Neuronal stem cell (in vitro differentiated cells): ENCODE results near the gene TMEM107.
A peak's percentile ranks its signal among the peaks of the same experiment; 100 is the strongest.

Source experiments
- DNase-seq: peaks from one replicate; pipeline ENCODE4 v3.0.0-alpha.2; 2013; ENCODE audit warnings: low spot score
- H2AFZ ChIP-seq: one replicate; pipeline ENCODE4 v1.6.1; 2013; ENCODE audit warnings: mild to moderate bottlenecking, low read length, inconsistent platforms
- H2AK5ac ChIP-seq: 2 replicates; pipeline ENCODE4 v1.6.1; 2013; ENCODE audit warnings: low read depth, mild to moderate bottlenecking, inconsistent platforms, low read length, moderate library complexity, mixed read lengths
- H2BK120ac ChIP-seq: 2 replicates; pipeline ENCODE4 v1.6.1; 2013; ENCODE audit warnings: low read depth, mild to moderate bottlenecking, inconsistent platforms, low read length, moderate library complexity, mixed read lengths
- H2BK12ac ChIP-seq: one replicate; pipeline ENCODE4 v1.6.1; 2013; ENCODE audit warnings: low read length, inconsistent platforms
- H2BK15ac ChIP-seq: 2 replicates; pipeline ENCODE4 v1.6.1; 2013; ENCODE audit warnings: mild to moderate bottlenecking, low read length, inconsistent platforms, mixed read lengths
- H2BK5ac ChIP-seq: one replicate; pipeline ENCODE4 v1.6.1; 2013; ENCODE audit warnings: inconsistent platforms, mild to moderate bottlenecking, low read length, moderate library complexity
- H3K14ac ChIP-seq: one replicate; pipeline ENCODE4 v1.6.1; 2013; ENCODE audit warnings: low read length, inconsistent platforms
- H3K18ac ChIP-seq: 2 replicates; pipeline ENCODE4 v1.6.1; 2013; ENCODE audit warnings: low read length, inconsistent platforms
- H3K23ac ChIP-seq: 2 replicates; pipeline ENCODE4 v1.6.1; 2013; ENCODE audit warnings: low read depth, mild to moderate bottlenecking, mixed read lengths, low read length, inconsistent platforms; ENCODE audit not compliant: poor library complexity
- H3K27ac ChIP-seq: replicated peaks from 3 replicates; pipeline ENCODE4 v1.5.1; 2013; ENCODE audit warnings: low read length, inconsistent platforms
- H3K27me3 ChIP-seq, 3 experiments: 2 replicates each; pipeline ENCODE4 v1.6.1; 2013; ENCODE audit warnings: low read length in 3 of 3, mild to moderate bottlenecking in 2 of 3, inconsistent platforms in 1 of 3, low read depth in 1 of 3, mixed read lengths in 1 of 3, moderate library complexity in 1 of 3; ENCODE audit not compliant: control insufficient read depth in 3 of 3, insufficient read depth in 3 of 3
- H3K36me3 ChIP-seq, 2 donors: replicated peaks in 1 of 2; 2 replicates each; pipeline ENCODE4 v1.6.1; 2013; ENCODE audit warnings: low read length in 2 of 2; ENCODE audit not compliant: control insufficient read depth in 2 of 2, insufficient read depth in 2 of 2
- H3K4ac ChIP-seq: 2 replicates; pipeline ENCODE4 v1.6.1; 2013; ENCODE audit warnings: inconsistent platforms, mild to moderate bottlenecking, low read length, moderate library complexity
- H3K4me1 ChIP-seq, 2 donors: 1 replicate in 1 of 2; 2 replicates in 1 of 2; pipeline ENCODE4 v1.6.1; 2013; ENCODE audit warnings: low read length in 2 of 2, low read depth in 1 of 2; ENCODE audit not compliant: control insufficient read depth in 2 of 2, insufficient read depth in 1 of 2
- H3K4me2 ChIP-seq: one replicate; pipeline ENCODE4 v1.6.1; 2013; ENCODE audit warnings: mild to moderate bottlenecking, low read length, inconsistent platforms; ENCODE audit not compliant: insufficient read depth, poor library complexity, severe bottlenecking
- H3K4me3 ChIP-seq, 2 donors: 2 replicates each; pipeline ENCODE4 v1.5.1; 2013; ENCODE audit warnings: low read length in 2 of 2, mild to moderate bottlenecking in 2 of 2, inconsistent platforms in 1 of 2, moderate library complexity in 1 of 2
- H3K79me1 ChIP-seq: one replicate; pipeline ENCODE4 v1.6.1; 2013; ENCODE audit warnings: low read depth, mild to moderate bottlenecking, inconsistent platforms, low read length, moderate library complexity
- H3K9ac ChIP-seq: one replicate; pipeline ENCODE4 v1.6.1; 2013; ENCODE audit warnings: mild to moderate bottlenecking, low read depth, low read length, inconsistent platforms; ENCODE audit not compliant: poor library complexity
- H3K9me3 ChIP-seq, 2 donors: replicated peaks in 1 of 2; 2 replicates each; pipeline versions ENCODE3 to v1.6.1; 2013; ENCODE audit warnings: low read length in 2 of 2, mild to moderate bottlenecking in 2 of 2, inconsistent platforms in 1 of 2, low read depth in 1 of 2, mixed read lengths in 1 of 2, moderate library complexity in 1 of 2; ENCODE audit not compliant: control insufficient read depth in 2 of 2, insufficient read depth in 1 of 2
- H4K8ac ChIP-seq: one replicate; pipeline ENCODE4 v1.6.1; 2013; ENCODE audit warnings: low read depth, mild to moderate bottlenecking, inconsistent platforms, low read length, moderate library complexity
- H4K91ac ChIP-seq: one replicate; pipeline ENCODE4 v1.6.1; 2013; ENCODE audit warnings: low read length, low read depth, mild to moderate bottlenecking, inconsistent platforms; ENCODE audit not compliant: poor library complexity
- WGBS, 2 donors: extraction: QIAGEN DNeasy Blood & Tissue Kit; methylation state at CpG; one replicate each; pipeline ENCODE4 v1.1.7; 2013; ENCODE audit warnings: missing lambda C conversion rate in 2 of 2, mixed read lengths in 1 of 2; ENCODE audit not compliant: insufficient read length in 2 of 2, insufficient replicate concordance in 1 of 2; ENCODE audit errors: extremely low coverage in 2 of 2; 5-methylcytosine and 5-hydroxymethylcytosine counted together

The TMEM107 gene

DNA sequence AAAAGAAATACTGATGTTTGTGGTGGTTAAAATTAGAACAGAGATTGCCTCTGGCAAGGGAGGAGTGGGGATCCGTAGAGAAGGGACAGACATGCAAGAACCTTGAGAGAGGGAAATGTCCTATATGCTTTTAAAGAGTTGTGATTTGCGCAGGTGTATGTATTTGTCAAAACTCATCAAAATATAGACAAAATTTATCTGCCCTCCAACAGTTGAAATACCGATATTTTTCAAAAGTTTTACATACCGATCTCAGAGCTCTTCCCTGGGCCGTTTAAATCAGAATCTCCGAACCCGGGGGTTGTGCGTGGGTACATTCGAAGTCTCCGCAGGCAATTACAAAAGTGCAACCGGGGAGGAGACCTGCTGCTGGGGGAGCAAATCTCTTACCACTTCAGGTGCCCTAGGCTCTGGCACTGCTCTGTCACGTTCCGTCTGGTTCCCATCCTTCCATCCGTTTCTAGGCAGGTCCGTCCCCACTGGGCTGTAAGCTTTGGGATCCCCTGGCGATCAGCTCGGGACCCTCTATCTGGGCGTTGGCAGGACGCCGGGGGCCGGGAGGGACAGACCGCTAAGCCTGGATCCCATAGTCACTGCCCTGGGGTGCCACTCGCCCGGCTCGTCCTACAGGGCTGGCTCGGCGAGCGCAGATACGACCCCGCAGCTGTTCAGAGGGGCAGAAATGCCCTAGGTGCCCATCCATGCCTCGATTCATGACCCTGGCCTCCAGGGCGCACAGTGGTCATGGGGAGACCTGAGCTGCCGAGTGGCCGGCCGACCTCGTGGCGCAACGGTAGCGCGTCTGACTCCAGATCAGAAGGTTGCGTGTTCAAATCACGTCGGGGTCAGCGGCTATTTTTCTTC lies 9.6 kb upstream of the TMEM107 start:
- no peaks in the 10 kb centered on the region for H3K36me3 ChIP-seq
- peak overlapping the region; percentile 66 for H3K4me2 ChIP-seq
- no CpG with 5 or more reads among the region's 44 CpGs for WGBS, 2 donors
- H3K14ac ChIP-seq = no peak overlapping the region
- H2AK5ac ChIP-seq = no peak overlapping the region
- no peak overlapping the region for H4K91ac ChIP-seq
- no peak overlapping the region for H2BK12ac ChIP-seq
- H3K18ac ChIP-seq = peak overlapping the region; percentile 89
- H3K23ac ChIP-seq = no peak overlapping the region
- peak overlapping the region; percentile 78 for H3K27ac ChIP-seq
- peak overlapping the region; percentile 82 for H3K9ac ChIP-seq
- no peak overlapping the region for H2BK120ac ChIP-seq
- H3K79me1 ChIP-seq = peaks cover 9% of the 10 kb centered on the region
- H3K4me3 ChIP-seq = peak overlapping the region; percentile 69 to 98
- peaks cover 0 to 16% (median 3%) of the 10 kb centered on the region in 3 experiments for H3K27me3 ChIP-seq
- peak; percentile 91 for DNase-seq
- no peak overlapping the region for H3K4ac ChIP-seq
- no peak overlapping the region for H4K8ac ChIP-seq
- H2BK15ac ChIP-seq = no peak overlapping the region
- H2BK5ac ChIP-seq = peak overlapping the region; percentile 26
- H3K9me3 ChIP-seq = no peaks in the 10 kb centered on the region
- peak overlapping the region; percentile 92 for H2AFZ ChIP-seq
- peaks cover 19 to 20% of the 10 kb centered on the region in 2 donors for H3K4me1 ChIP-seq

DNA sequence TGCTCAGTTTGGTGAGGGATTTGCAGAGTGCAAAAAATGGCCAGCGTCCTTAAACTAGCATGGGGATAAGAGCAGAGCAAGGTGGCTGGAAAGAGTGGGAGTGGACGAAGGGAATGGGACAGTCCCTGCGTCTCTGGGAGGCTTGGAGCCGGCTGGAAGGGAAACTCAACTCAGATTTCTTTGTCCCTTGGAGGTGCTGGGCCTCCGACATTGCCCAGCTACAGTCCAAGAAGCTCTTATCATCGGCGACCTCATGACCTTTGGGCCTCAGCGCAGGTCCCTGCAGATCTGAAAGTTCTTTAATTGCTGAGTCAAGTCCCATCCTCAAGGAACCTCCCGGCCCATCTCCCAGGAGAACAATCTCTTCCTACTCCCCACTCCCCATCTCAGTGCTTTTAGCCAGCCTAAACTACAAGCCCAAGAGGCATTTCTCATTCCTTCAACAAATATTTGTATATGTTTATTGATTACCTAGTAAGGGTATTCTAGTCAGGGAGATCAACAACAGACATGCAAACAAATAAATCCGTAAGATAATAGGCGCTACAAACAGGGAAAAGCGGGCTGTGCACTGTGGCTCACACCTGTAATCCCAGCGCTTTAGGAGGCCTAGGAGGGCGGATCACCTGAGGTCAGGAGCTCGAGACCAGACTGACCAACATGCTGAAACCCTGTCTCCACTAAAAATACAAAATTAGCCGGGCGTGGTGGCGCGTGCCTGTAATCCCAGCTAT lies 985 bp upstream of the TMEM107 start:
- no peak overlapping the region for H3K14ac ChIP-seq
- peak overlapping the region; percentile 88 for H2AFZ ChIP-seq
- H3K79me1 ChIP-seq = peaks cover 2% of the 10 kb centered on the region
- no peak overlapping the region for H2BK120ac ChIP-seq
- no peaks in the 10 kb centered on the region for H3K36me3 ChIP-seq
- no peak overlapping the region for H2BK12ac ChIP-seq
- H3K27ac ChIP-seq = peak overlapping the region; percentile 14
- no peak overlapping the region for H3K18ac ChIP-seq
- H2AK5ac ChIP-seq = no peak overlapping the region
- H2BK15ac ChIP-seq = no peak overlapping the region
- peaks cover 18 to 20% of the 10 kb centered on the region in 2 donors for H3K4me1 ChIP-seq
- no CpG with 5 or more reads among the region's 19 CpGs for WGBS, 2 donors
- H3K4me2 ChIP-seq = peak overlapping the region; percentile 91
- H3K4me3 ChIP-seq = peak overlapping the region in 1 of 2 donors; percentile 90
- no peak overlapping the region for H3K23ac ChIP-seq
- H4K91ac ChIP-seq = no peak overlapping the region
- H4K8ac ChIP-seq = no peak overlapping the region
- no peak for DNase-seq
- no peaks in the 10 kb centered on the region for H3K27me3 ChIP-seq
- no peaks in the 10 kb centered on the region for H3K9me3 ChIP-seq
- peak overlapping the region; percentile 93 for H3K9ac ChIP-seq
- no peak overlapping the region for H2BK5ac ChIP-seq
- no peak overlapping the region for H3K4ac ChIP-seq

DNA sequence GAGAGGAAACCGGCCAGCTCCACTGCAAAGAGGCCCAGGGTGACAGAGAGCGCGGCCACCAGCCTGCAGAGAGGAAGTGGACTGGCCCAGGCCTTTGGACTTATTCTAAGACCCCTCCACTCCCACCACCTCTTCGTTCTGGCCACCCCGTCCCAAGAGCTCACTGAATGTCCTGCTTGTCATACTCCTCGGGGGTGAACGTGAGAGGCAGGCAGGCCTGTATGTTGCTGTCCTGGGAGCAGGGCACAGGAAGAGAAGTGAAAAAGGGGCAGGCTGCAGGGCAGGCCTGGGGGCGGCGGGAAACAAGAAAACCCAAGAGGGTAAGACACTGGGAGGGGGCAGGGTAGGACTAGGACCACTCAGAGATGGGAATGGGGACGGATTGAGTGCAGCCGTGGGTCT lies 384 bp downstream of the TMEM107 start:
- no peaks in the 10 kb centered on the region for H3K9me3 ChIP-seq
- H3K4ac ChIP-seq = no peak overlapping the region
- peak overlapping the region; percentile 71 for H3K27ac ChIP-seq
- H2AK5ac ChIP-seq = peak overlapping the region; percentile 3
- peak overlapping the region; percentile 98 for H3K23ac ChIP-seq
- H2BK120ac ChIP-seq = no peak overlapping the region
- H2AFZ ChIP-seq = peak overlapping the region; percentile 88
- peak; percentile 24 for DNase-seq
- H2BK5ac ChIP-seq = peak overlapping the region; percentile 82
- H2BK15ac ChIP-seq = peak overlapping the region; percentile 96
- H3K18ac ChIP-seq = peak overlapping the region; percentile 3
- peaks cover 18 to 20% of the 10 kb centered on the region in 2 donors for H3K4me1 ChIP-seq
- no peaks in the 10 kb centered on the region for H3K27me3 ChIP-seq
- WGBS, 2 donors = no CpG with 5 or more reads among the region's 11 CpGs
- peak overlapping the region; percentile 41 for H2BK12ac ChIP-seq
- H3K36me3 ChIP-seq = no peaks in the 10 kb centered on the region
- H4K91ac ChIP-seq = no peak overlapping the region
- peak overlapping the region; percentile 91 for H3K4me2 ChIP-seq
- H3K4me3 ChIP-seq = peak overlapping the region; percentile 89 to 90
- H3K79me1 ChIP-seq = peaks cover 2% of the 10 kb centered on the region
- H3K14ac ChIP-seq = peak overlapping the region; percentile 63
- H3K9ac ChIP-seq = peak overlapping the region; percentile 92
- no peak overlapping the region for H4K8ac ChIP-seq

DNA sequence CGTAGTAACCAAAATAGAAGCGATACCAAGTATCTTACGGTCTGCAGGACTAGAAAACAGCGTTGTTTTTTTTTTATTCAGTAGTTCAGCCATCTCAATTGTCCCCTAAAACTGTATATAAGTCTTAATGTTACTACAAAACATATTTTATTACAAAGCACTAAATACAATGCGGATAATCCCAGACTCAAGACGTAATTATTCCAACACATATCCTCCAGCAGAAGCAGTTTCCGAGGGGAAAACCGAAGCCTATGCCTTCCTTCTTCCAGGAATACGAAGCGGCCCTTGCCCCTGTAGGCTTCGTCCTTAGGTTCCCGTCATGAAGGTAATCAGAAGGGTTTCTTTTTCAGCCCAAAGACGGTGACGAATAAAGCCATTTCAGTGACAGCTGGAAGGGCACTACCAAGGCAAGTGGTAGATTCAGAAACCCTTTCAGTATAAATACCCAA lies 2.3 kb downstream of the TMEM107 start:
- Histone ChIP-seq H3K18ac (no peak overlapping the region), H3K4me2 (peak overlapping the region; percentile 22), H3K4me1 (peaks cover 18 to 20% of the 10 kb centered on the region in 2 donors), H3K36me3 (no peaks in the 10 kb centered on the region), H3K79me1 (peaks cover 2% of the 10 kb centered on the region), H3K27ac (peak overlapping the region; percentile 67), H3K9ac (no peak overlapping the region), H2AFZ (peak overlapping the region; percentile 43), H3K14ac (no peak overlapping the region), H3K4me3 (peak overlapping the region; percentile 39 to 50), H2BK120ac (no peak overlapping the region), H2AK5ac (no peak overlapping the region), H3K4ac (no peak overlapping the region), H3K9me3 (no peaks in the 10 kb centered on the region), H2BK12ac (no peak overlapping the region), H3K27me3 (no peaks in the 10 kb centered on the region), H3K23ac (no peak overlapping the region), H2BK15ac (no peak overlapping the region), H4K91ac (no peak overlapping the region), H4K8ac (no peak overlapping the region), H2BK5ac (no peak overlapping the region)
- DNase-seq = no peak
- no CpG with 5 or more reads among the region's 14 CpGs for WGBS, 2 donors
